Inflammatory macrophage (primary cell): ENCODE measurements around the gene PARP6.

Experiments
- DNase-seq, 2 donors: peaks; one replicate each; pipeline ENCODE4 v3.0.0-alpha.2; 2020 to 2022
- total RNA-seq, 18 experiments: gene quantifications; one replicate each; lab custom pipeline; 2026; ENCODE audit warnings: mixed read lengths in 6 of 18, inconsistent platforms in 2 of 18; lab: John Stamatoyannopoulos, UW

PARP6 gene, protein sequence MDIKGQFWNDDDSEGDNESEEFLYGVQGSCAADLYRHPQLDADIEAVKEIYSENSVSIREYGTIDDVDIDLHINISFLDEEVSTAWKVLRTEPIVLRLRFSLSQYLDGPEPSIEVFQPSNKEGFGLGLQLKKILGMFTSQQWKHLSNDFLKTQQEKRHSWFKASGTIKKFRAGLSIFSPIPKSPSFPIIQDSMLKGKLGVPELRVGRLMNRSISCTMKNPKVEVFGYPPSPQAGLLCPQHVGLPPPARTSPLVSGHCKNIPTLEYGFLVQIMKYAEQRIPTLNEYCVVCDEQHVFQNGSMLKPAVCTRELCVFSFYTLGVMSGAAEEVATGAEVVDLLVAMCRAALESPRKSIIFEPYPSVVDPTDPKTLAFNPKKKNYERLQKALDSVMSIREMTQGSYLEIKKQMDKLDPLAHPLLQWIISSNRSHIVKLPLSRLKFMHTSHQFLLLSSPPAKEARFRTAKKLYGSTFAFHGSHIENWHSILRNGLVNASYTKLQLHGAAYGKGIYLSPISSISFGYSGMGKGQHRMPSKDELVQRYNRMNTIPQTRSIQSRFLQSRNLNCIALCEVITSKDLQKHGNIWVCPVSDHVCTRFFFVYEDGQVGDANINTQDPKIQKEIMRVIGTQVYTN
- total RNA-seq = 29.2 to 50.2 (median 41.6) reads per million in 18 experiments

GRCh38 chr15:72272213-72272996 is at the start of gene PARP6:
Gene PARP6 (minus strand): TSS chr15:72272554. CDS start chr15:72267477, 5,077 bp downstream.
- DNase-seq = peak; percentile 99

DNA sequence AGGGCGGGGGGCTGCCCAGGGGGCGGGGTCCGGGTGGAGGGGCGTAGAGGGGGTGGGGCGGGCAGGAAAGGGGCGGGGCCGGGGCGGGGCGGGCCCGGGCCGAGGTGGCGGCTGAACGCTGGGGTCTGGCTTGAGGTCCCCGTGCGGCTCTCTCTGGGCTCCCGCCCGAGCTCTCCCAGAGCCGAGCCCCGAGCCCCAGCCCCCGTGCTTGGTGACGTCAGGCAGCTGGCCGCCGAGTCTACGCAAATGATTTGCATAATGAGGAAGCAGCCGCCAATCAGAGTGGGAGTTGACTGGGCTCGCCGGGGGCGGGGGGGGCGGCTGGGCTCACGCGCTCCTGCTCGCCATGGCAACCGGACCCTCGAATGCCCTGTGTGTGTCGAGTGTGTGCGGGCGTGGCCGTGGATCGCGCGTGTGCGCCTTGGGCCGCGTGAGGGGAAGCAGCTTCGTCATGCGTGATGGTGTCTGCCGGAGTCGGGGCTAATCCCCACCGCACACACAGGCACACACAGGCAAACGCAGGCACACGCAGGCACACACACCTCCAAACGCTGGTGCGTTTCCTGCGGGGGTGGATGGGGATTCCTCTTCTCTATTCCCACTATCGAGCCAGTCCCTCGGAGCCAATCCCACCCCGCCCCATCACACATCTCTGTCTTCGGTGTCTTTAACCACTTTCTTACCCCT is 47.8 kb upstream of the PARP6 start, which contains the start of gene CELF6:
TSS of gene CELF6 (minus strand) at position 173 of the 687 bp plus-strand sequence. CDS start 283 bp downstream, outside the sequence.
- DNase-seq = peak; percentile 70 to 82

GRCh38 chr15:72319360-72319984 is 47.1 kb upstream of the PARP6 start:
- DNase-seq = peak; percentile 55 to 60

GRCh38 chr15:72318408-72318942 is 46.1 kb upstream of the PARP6 start:
- no peak for DNase-seq

DNA sequence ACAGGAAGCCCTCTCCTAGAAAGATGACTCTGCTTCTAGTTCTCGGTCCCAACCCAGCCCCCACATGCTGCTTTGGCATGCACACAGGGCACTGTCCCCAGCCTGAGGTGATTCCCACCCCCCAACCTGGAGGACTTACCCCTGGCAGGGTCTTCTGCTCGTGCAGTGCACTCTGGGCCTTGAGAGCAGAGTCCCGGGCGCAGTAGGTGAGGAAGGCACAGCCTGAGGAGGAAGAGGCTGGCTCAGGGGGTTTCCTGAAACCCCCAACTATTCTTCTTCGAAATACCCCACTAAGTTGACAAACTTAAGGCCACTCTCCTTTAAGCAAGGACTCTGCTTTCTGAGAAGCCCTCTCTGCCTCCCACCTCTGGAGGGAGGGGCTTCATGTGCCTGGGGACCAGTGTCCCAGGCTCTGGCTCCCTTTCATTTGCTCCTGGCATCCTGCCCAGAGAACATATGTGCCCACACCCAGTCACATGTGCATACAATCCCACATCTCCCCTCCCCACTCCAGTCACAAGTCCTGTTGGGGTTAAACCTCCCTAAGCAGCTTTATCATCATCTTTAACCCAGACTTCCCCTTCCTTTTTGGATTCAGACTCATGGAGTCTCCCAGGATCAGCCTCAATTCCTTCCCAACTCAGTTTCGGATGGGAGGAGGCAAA is 43.5 kb upstream of the PARP6 start:
- DNase-seq = peak; percentile 49 to 55

DNA sequence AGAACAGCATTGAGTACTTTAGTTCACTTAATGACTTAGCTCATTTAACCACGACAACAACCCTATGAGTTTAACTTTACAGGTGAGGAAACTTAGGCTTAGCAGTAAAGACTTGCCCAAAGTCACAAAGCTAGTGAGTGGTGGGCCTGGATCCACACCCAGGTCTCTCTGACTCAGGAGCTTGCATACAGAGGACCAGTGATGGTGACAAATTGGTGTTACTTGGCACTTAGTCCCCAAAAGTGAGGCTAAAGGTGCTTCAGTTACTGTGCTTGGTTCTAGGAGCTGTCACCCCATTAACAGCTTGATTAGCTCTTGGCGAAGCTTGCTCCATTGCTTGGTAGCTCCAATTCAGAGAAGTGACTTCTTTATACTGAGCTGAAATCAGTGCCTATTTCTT is 41.5 kb upstream of the PARP6 start:
- no peak for DNase-seq

DNA sequence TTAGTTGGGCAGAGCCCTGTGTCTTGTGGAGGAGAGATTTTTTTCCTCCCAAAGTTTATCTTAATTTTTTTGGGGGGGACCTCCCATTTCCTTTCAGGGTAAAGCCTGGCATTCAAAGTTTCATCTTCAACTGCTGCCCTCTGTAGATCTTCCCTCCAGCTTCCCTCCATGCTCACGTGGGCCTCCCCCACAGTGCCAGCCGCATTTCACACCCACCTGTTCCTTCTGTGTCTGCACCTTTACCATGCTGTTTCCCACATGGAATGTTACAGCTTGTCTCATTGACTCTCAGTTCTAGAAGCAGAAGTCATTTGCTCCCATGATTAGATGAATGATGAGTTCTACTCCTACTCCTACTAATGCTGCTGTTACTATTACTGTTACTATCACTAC is 41.1 kb upstream of the PARP6 start:
- no peak for DNase-seq

GRCh38 chr15:72312605-72313447 is 40.5 kb upstream of the PARP6 start:
- DNase-seq = peak; percentile 70 to 71

GRCh38 chr15:72307026-72307425 is 34.7 kb upstream of the PARP6 start:
- DNase-seq = no peak

- peak; percentile 37 to 44 for DNase-seq
Measured at GRCh38 chr15:72306211-72306785, 33.9 kb upstream of the PARP6 start.

GRCh38 chr15:72304596-72304995 is 32.2 kb upstream of the PARP6 start:
- DNase-seq = no peak

DNA sequence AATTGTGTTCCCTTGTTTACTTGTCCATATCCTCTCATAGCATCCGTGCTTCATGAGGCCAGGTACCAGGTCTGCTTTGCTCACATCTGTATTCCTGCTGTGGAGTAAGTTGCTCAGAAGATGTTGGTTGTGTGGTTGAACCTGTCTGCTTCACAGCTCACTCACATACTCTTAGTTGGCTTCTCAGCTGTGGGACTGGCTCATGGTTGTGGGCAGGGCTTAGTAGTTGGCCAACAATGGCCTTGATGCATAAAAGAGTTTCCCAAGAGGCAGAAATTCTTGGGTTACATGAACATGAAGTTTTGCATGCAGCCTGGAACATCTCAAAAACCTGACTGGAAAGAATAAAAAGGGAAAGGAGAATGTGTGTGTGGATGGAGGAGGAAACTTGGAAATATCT is 30.6 kb upstream of the PARP6 start:
- no peak for DNase-seq

- no peak for DNase-seq
Measured at GRCh38 chr15:72289597-72290325, 17.4 kb upstream of the PARP6 start.

DNA sequence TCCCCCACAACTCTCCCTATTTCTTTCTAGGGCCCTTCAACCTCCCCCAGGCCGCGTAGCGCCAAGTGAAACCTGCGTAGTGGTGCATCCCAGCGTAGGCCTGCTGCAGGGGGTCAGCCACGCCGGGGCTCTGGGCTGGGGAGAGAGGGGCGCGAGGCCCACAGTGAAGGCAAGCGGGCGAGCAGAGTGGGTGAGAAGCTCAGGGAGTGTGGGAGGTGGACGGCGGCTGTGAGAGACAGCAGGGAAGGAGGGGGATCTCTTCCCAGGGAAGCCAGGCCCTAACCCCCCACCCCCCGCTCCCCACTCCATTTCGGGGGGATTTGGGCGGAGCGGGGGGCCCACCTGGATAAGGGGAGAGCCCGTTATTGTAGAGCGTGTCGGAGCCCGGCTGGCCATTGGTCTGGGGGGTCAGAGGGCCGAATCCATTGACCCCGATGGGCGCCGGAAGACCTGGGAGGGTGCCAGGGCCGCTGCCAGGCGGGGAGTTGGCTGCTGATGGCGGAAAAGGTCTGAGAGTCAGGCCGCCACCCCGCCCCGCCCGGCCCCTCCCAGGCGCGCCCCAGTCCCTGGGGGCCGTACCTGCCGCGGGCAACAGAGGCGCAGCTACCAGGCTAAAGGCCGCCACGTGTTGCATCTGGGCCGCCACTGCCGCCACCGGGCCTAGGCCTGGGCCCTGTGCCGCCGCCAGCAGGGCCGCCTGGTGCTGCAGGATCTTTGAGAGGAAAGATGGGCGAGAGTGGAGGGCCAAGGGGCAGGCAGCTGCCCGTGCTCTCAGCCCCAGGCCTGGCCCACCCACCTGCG is 16.6 kb upstream of the PARP6 start:
- DNase-seq = no peak

DNA sequence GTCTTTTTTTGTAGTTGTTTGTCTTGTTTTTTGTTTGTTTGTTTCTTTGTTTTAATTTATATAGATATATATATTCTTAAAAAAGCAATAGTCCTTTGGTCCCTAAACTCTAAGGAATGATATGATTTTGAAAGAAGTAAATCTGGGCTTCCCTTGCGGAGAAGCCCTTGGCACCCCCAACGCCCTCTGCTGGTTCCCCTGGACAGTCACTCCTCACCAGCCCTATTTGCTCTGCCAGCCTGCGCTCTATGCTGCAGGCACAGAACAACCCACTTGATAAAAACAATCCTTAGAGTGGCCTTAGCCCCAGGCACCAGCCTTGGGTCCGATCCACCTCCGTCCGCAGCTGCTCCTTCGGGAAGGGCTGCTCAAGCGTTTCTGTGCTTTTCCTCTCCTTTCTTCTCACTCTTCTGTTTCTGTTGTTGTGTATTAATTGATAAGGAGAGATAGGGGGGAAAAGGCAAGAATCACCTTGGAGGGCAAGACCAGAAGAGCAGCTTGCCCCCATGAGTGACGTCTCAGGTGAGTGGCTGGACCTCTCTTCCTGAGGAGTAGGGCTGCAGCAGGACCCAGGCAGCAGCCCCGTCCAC is 13.7 kb upstream of the PARP6 start:
- peak; percentile 33 to 59 for DNase-seq

DNA sequence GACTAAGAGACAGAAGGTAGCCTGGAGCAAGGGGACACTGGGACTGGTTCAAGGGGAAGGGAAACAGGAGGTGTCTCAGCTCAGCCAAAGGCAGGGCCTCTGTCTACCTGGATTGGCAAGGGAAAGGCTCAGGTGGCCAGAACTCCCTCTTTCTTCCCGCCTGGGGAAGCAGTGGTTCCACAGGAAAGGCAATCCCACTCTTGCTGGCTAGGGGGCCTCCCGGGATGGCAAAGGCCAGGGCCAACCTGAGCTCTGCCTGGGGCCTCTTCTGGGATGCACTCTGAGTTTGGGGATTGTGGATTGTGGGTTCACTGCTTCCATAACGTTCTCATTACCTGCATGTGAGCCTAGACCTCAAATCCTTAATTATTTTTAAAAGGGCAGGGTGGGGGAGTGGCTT is 13.0 kb upstream of the PARP6 start:
- no peak for DNase-seq

DNA sequence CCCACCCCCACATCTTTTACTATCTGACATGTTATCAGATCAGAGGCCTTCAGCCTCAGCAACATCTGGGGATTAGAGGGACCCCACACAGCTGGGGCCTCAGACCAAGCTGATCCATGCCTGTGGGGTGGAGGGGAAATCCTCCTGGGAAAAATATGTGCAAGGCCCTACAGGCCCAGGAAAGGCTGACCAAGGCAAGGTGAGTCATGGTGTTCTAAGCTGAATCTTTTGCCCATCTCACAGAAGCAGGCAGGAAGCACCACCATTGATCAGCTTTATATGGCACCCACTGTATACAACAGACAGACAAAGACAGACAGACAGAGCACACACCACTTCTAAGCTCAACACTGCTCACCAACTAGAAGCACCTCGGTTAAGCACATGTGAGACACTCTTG is 12.4 kb upstream of the PARP6 start:
- DNase-seq = no peak

- DNase-seq = no peak
Measured at GRCh38 chr15:72281713-72282112, 9.4 kb upstream of the PARP6 start.
